Measurements from ENCODE around the gene MLLT3. TPM values are rescaled to one million over a fixed set of nuclear protein-coding genes. Genes with fewer than 3 reads are reported as not detected.

Gene MLLT3
- total RNA-seq, 1 donor from 2014 or later, result 14.6 TPM

GRCh38 chr9:20632705-20633104, 10.4 kb upstream of the MLLT3 start:
- DNase-seq (ENCODE audit: missing footprints) (no peak), ATAC-seq (no peak)
- intact Hi-C loops (cut with DNase I), result no loop called here

- intact Hi-C loops (cut with DNase I), result no loop called here
- ATAC-seq, result no peak
- no peak for DNase-seq (ENCODE audit: missing footprints)
These were observed 8.1 kb upstream of the MLLT3 start for GRCh38 chr9:20630241-20630943.

- no peak for ATAC-seq
- intact Hi-C loops (cut with DNase I), result loop anchor here (10.0 kb wide), 1 partner anchor 140 kb away; no protein-coding TSS in a partner anchor
These were observed 2.7 kb upstream of the MLLT3 start for GRCh38 chr9:20625003-20625349.

GRCh38 chr9:20624201-20625002, 2.1 kb upstream of the MLLT3 start:
- intact Hi-C loops (cut with DNase I), result loop anchor here (1.0 to 10.0 kb wide), 7 partner anchors 59 to 697 kb away; no protein-coding TSS in a partner anchor
- peak; percentile 60 for DNase-seq (ENCODE audit: missing footprints)
- no peak for ATAC-seq

More at GRCh38 chr9:20625003-20625349, 2.7 kb upstream of the MLLT3 start:
- no peak for DNase-seq (ENCODE audit: missing footprints)

- intact Hi-C loops (cut with DNase I), result loop anchor here (1.0 to 10.0 kb wide), 8 partner anchors 60 to 696 kb away; no protein-coding TSS in a partner anchor
- ATAC-seq, result no peak
- no peak for DNase-seq (ENCODE audit: missing footprints)
These were observed 1.4 kb upstream of the MLLT3 start for GRCh38 chr9:20623748-20624124.

GRCh38 chr9:20623021-20623747, 885 bp upstream of the MLLT3 start:
- intact Hi-C loops (cut with DNase I), result loop anchor here (2.0 to 10.0 kb wide), 7 partner anchors 71 to 696 kb away; no protein-coding TSS in a partner anchor
- DNase-seq (ENCODE audit: missing footprints), result peak; percentile 60
- ATAC-seq, result peak; percentile 30

GRCh38 chr9:20621471-20622329, 599 bp downstream of the MLLT3 start:
- intact Hi-C loops (cut with DNase I), result loop anchor here (2.0 to 10.0 kb wide), 7 partner anchors 69 to 694 kb away; no protein-coding TSS in a partner anchor
- DNase-seq (ENCODE audit: missing footprints) (peak; percentile 91), ATAC-seq (peak; percentile 56)

- DNase-seq (ENCODE audit: missing footprints) (peak; percentile 74), ATAC-seq (no peak)
- intact Hi-C loops (cut with DNase I), result loop anchor here (5.0 to 10.0 kb wide), 6 partner anchors 69 to 694 kb away; no protein-coding TSS in a partner anchor
These were observed 1.4 kb downstream of the MLLT3 start for GRCh38 chr9:20620650-20621470.

GRCh38 chr9:20619487-20620200, 2.7 kb downstream of the MLLT3 start:
- ATAC-seq (no peak), DNase-seq (ENCODE audit: missing footprints) (peak; percentile 54)
- intact Hi-C loops (cut with DNase I), result loop anchor here (5.0 to 10.0 kb wide), 6 partner anchors 67 to 692 kb away; no protein-coding TSS in a partner anchor

GRCh38 chr9:20618361-20618802, 3.9 kb downstream of the MLLT3 start:
- intact Hi-C loops (cut with DNase I), result no loop called here
- DNase-seq (ENCODE audit: missing footprints), result no peak
- no peak for ATAC-seq

GRCh38 chr9:20616808-20617207, 5.5 kb downstream of the MLLT3 start:
- no peak for ATAC-seq
- intact Hi-C loops (cut with DNase I), result no loop called here
- DNase-seq (ENCODE audit: missing footprints), result no peak

GRCh38 chr9:20614602-20615216, 7.6 kb downstream of the MLLT3 start:
- no peak for DNase-seq (ENCODE audit: missing footprints)
- no peak for ATAC-seq
- intact Hi-C loops (cut with DNase I), result no loop called here

- DNase-seq (ENCODE audit: missing footprints), result no peak
- no peak for ATAC-seq
- intact Hi-C loops (cut with DNase I), result no loop called here
These were observed 10.5 kb downstream of the MLLT3 start for GRCh38 chr9:20611691-20612287.

- intact Hi-C loops (cut with DNase I), result no loop called here
- ATAC-seq (no peak), DNase-seq (ENCODE audit: missing footprints) (no peak)
These were observed 11.7 kb downstream of the MLLT3 start for GRCh38 chr9:20610591-20610990.

- DNase-seq (ENCODE audit: missing footprints) (no peak), ATAC-seq (no peak)
- intact Hi-C loops (cut with DNase I), result no loop called here
These were observed 13.7 kb downstream of the MLLT3 start for GRCh38 chr9:20608582-20608981.

GRCh38 chr9:20606652-20607051, 15.6 kb downstream of the MLLT3 start:
- intact Hi-C loops (cut with DNase I), result no loop called here
- DNase-seq (ENCODE audit: missing footprints), result peak; percentile 60
- no peak for ATAC-seq
